Measurements from ENCODE around the gene PRKN. TPM values are rescaled to one million over a fixed set of nuclear protein-coding genes. Genes with fewer than 3 reads are reported as not detected.

PRKN gene
- total RNA-seq, 1 experiment from 2014 or later = 2.0 TPM

DNA sequence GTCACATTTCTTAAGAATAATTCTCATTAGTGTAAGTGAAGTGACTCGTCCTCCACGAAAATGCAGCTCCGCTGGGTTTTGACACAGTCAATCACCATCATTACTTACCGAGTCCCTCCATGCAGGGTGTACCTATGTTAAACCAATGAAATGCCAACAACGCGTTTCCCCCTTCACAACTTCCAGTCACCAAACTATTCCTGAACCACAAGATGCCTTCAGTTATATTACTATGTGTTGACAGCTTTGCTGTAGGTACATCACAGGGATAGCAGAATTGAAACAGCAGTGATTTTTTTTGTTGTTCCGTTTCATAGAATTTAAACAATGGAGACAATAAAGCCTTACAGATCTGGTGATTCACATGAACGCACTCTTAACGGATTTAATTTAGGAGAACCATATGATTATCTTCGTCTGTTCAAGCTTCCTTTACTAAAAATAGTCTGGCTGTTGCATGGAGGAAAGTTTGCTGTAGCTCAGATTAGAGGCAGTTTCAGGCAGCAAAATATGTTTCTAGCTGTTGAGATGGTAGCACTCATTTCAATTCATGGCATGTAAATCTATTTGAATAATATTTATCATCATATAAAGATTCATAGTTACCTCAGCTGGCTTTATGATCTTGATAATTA is 652.8 kb downstream of the PRKN start:
- H3K9me3 ChIP-seq (ENCODE audit: control insufficient read depth, low read depth, low read length) = no peaks in the 10 kb centered on the region

More for the DNA sequence above, 652.8 kb downstream of the PRKN start:
- H3K4ac ChIP-seq (ENCODE audit: low read depth, low read length) = no peak overlapping the region
- H3K27me3 Mint-ChIP-seq (ENCODE audit: low read depth) = no peaks in the 10 kb centered on the region
- H3K56ac ChIP-seq (ENCODE audit: insufficient read length, low read depth, low read length) = no peak overlapping the region
- WGBS (ENCODE audit: extremely low coverage, insufficient read length, low lambda C conversion rate) = no CpG with 5 or more reads among the region's 10 CpGs
- H3K9me3 Mint-ChIP-seq = no peaks in the 10 kb centered on the region
- H2BK5ac ChIP-seq (ENCODE audit: insufficient read length, low read length) = no peak overlapping the region
- H3K79me1 ChIP-seq (ENCODE audit: insufficient read depth, low read depth, low read length, poor library complexity, severe bottlenecking) = no peaks in the 10 kb centered on the region
- no peaks in the 10 kb centered on the region for H3K4me1 ChIP-seq (ENCODE audit: insufficient read depth, low read length)
- no peak overlapping the region for H3K4me3 Mint-ChIP-seq
- no peak overlapping the region for H4K91ac ChIP-seq (ENCODE audit: insufficient read length, low read depth, low read length)
- no peaks in the 10 kb centered on the region for H3K36me3 Mint-ChIP-seq (ENCODE audit: insufficient read depth in 1 of 3, low read depth in 3 of 3)
- H3K4me1 Mint-ChIP-seq = no peaks in the 10 kb centered on the region
- no peaks in the 10 kb centered on the region for H4K20me1 ChIP-seq (ENCODE audit: control insufficient read depth, insufficient read depth, insufficient read length)
- no peak overlapping the region for H3K14ac ChIP-seq (ENCODE audit: insufficient read depth, low read length)
- H3T11ph ChIP-seq (ENCODE audit: low read length) = no peak overlapping the region
- H2BK120ac ChIP-seq (ENCODE audit: low read depth, low read length, poor library complexity, severe bottlenecking) = no peak overlapping the region
- no peak overlapping the region for H4K8ac ChIP-seq (replicated peaks; ENCODE audit: insufficient read length, low read depth, low read length)
- no peak overlapping the region for H4K5ac ChIP-seq (ENCODE audit: insufficient read length, low read depth, low read length)
- H2BK20ac ChIP-seq (ENCODE audit: low read depth, low read length, poor library complexity, severe bottlenecking) = no peak overlapping the region
- H3K27me3 ChIP-seq (ENCODE audit: insufficient read depth, low read length) = no peaks in the 10 kb centered on the region
- no peaks in the 10 kb centered on the region for H3K23me2 ChIP-seq (ENCODE audit: insufficient read length, low read depth, low read length, poor library complexity, severe bottlenecking)
- H3K18ac ChIP-seq (ENCODE audit: insufficient read length, low read depth, low read length) = no peak overlapping the region
- H3K9ac ChIP-seq (ENCODE audit: extremely low read depth, insufficient read length, low read length) = no peak overlapping the region
- no peak overlapping the region for H3K27ac Mint-ChIP-seq
- H3K27ac ChIP-seq (ENCODE audit: insufficient read length, low read depth, low read length) = no peak overlapping the region
- no peak overlapping the region for H2BK12ac ChIP-seq (ENCODE audit: insufficient read length, low read depth, low read length)
- H2AFZ ChIP-seq (ENCODE audit: low read length) = no peak overlapping the region
- H3K23ac ChIP-seq (ENCODE audit: insufficient read length, low read depth, low read length) = no peak overlapping the region
- no peak overlapping the region for H2AK5ac ChIP-seq (ENCODE audit: insufficient read length, low read length)
- no peaks in the 10 kb centered on the region for H3K79me2 ChIP-seq (ENCODE audit: insufficient read depth, low read length)
- no peak for DNase-seq
- no peak overlapping the region for H2BK15ac ChIP-seq (ENCODE audit: low read depth, low read length)
- TF ChIP-seq, protein P1, sequence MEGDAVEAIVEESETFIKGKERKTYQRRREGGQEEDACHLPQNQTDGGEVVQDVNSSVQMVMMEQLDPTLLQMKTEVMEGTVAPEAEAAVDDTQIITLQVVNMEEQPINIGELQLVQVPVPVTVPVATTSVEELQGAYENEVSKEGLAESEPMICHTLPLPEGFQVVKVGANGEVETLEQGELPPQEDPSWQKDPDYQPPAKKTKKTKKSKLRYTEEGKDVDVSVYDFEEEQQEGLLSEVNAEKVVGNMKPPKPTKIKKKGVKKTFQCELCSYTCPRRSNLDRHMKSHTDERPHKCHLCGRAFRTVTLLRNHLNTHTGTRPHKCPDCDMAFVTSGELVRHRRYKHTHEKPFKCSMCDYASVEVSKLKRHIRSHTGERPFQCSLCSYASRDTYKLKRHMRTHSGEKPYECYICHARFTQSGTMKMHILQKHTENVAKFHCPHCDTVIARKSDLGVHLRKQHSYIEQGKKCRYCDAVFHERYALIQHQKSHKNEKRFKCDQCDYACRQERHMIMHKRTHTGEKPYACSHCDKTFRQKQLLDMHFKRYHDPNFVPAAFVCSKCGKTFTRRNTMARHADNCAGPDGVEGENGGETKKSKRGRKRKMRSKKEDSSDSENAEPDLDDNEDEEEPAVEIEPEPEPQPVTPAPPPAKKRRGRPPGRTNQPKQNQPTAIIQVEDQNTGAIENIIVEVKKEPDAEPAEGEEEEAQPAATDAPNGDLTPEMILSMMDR (conservative IDR thresholded peaks at IDR 0.05) = no peak
- H3K4me2 ChIP-seq (ENCODE audit: insufficient read depth, insufficient read length, low read length) = no peak overlapping the region
